Right ventricle myocardium superior (tissue), 1 donor: ENCODE data around the gene ROR1. TPM values are rescaled to one million over a fixed set of nuclear protein-coding genes. Genes with fewer than 3 reads are reported as not detected.

Experiments
- ATAC-seq: fragments of 200-7000 bp; cut with Tn5 transposase; one replicate; pipeline ENCODE4 v1.9.1; 2020; ENCODE audit warnings: mild to moderate bottlenecking; ENCODE audit not compliant: poor library complexity
- DNase-seq: peaks from one replicate; pipeline ENCODE4 v3.0.0-alpha.2; 2020
- intact Hi-C: fragments of 100-400 bp; cut with DNase I; formaldehyde crosslinking; loops from one replicate; pipeline ENCODE4 v1.11.2; 2022
- total RNA-seq: library from RNA; stranded (reverse); fragmentation: NEBNext Ultra II Directional; extraction: Animal tissue kit (Norgen Biotek cat#: 25700); gene quantifications from one replicate; pipeline ENCODE4 v1.2.1, GENCODE V29; 2021
- donor health status: DM: no; HTN: yes; CAD: no; lungs with severe emphysema.

The ROR1 gene
- total RNA-seq, 1 donor from 2014 or later = 8.6 TPM

GRCh38 chr1:64111787-64112186 lies 338.0 kb downstream of the ROR1 start:
- intact Hi-C loops = no loop called here

GRCh38 chr1:64112281-64112680 lies 338.5 kb downstream of the ROR1 start:
- DNase-seq (no peak), ATAC-seq (no peak)
- intact Hi-C loops = no loop called here

More at GRCh38 chr1:64111787-64112186, 338.0 kb downstream of the ROR1 start:
- ATAC-seq = no peak
- no peak for DNase-seq

- ATAC-seq (no peak), DNase-seq (no peak)
- intact Hi-C loops = no loop called here
Measured at GRCh38 chr1:64114012-64114525, 340.3 kb downstream of the ROR1 start.

GRCh38 chr1:64116537-64116936 lies 342.7 kb downstream of the ROR1 start:
- intact Hi-C loops = no loop called here
- DNase-seq = no peak
- ATAC-seq = no peak

- DNase-seq = no peak
- intact Hi-C loops = no loop called here
- no peak for ATAC-seq
Measured at GRCh38 chr1:64117492-64117891, 343.7 kb downstream of the ROR1 start.

- ATAC-seq = no peak
- intact Hi-C loops = no loop called here
- no peak for DNase-seq
Measured at GRCh38 chr1:64121766-64122385, 348.1 kb downstream of the ROR1 start.

GRCh38 chr1:64122588-64122987 lies 348.8 kb downstream of the ROR1 start:
- ATAC-seq = no peak
- DNase-seq = no peak
- intact Hi-C loops = no loop called here

- no peak for DNase-seq
- intact Hi-C loops = no loop called here
Measured at GRCh38 chr1:64124704-64125440, 351.1 kb downstream of the ROR1 start.

GRCh38 chr1:64126581-64126980 lies 352.8 kb downstream of the ROR1 start:
- ATAC-seq (peak; percentile 21), DNase-seq (no peak)
- intact Hi-C loops = no loop called here

More at GRCh38 chr1:64124704-64125440, 351.1 kb downstream of the ROR1 start:
- ATAC-seq = no peak

- intact Hi-C loops = no loop called here
- DNase-seq = no peak
- ATAC-seq = no peak
Measured at GRCh38 chr1:64127297-64127696, 353.5 kb downstream of the ROR1 start.

- no peak for DNase-seq
- intact Hi-C loops = loop anchor here (10.0 kb wide), 2 partner anchors 195 to 435 kb away; no protein-coding TSS in a partner anchor
- no peak for ATAC-seq
Measured at GRCh38 chr1:64129701-64130100, 355.9 kb downstream of the ROR1 start.

- intact Hi-C loops = loop anchor here (10.0 kb wide), 2 partner anchors 196 to 436 kb away; no protein-coding TSS in a partner anchor
- ATAC-seq = peak; percentile 72
- DNase-seq = no peak
Measured at GRCh38 chr1:64131155-64131554, 357.3 kb downstream of the ROR1 start.

- ATAC-seq = no peak
Measured at GRCh38 chr1:64133036-64133435, 359.2 kb downstream of the ROR1 start.

GRCh38 chr1:64135462-64136223 lies 361.8 kb downstream of the ROR1 start:
- ATAC-seq (no peak), DNase-seq (no peak)
- intact Hi-C loops = loop anchor here (10.0 kb wide), 2 partner anchors 201 to 441 kb away; no protein-coding TSS in a partner anchor

More at GRCh38 chr1:64133036-64133435, 359.2 kb downstream of the ROR1 start:
- intact Hi-C loops = loop anchor here (10.0 kb wide), 2 partner anchors 198 to 438 kb away; no protein-coding TSS in a partner anchor
- no peak for DNase-seq

GRCh38 chr1:64136296-64136695 lies 362.5 kb downstream of the ROR1 start:
- intact Hi-C loops = loop anchor here (10.0 kb wide), 2 partner anchors 201 to 441 kb away; no protein-coding TSS in a partner anchor
- ATAC-seq = no peak
- no peak for DNase-seq

- intact Hi-C loops = loop anchor here (10.0 kb wide), 2 partner anchors 202 to 442 kb away; no protein-coding TSS in a partner anchor
- DNase-seq = peak; percentile 79
- ATAC-seq = peak; percentile 93
Measured at GRCh38 chr1:64136752-64137411, 363.1 kb downstream of the ROR1 start.

GRCh38 chr1:64137412-64137803 lies 363.6 kb downstream of the ROR1 start:
- intact Hi-C loops = loop anchor here (10.0 kb wide), 2 partner anchors 203 to 443 kb away; no protein-coding TSS in a partner anchor
- no peak for DNase-seq
- no peak for ATAC-seq

GRCh38 chr1:64139877-64140276 lies 366.1 kb downstream of the ROR1 start:
- ATAC-seq = no peak
- intact Hi-C loops = loop anchor here (10.0 kb wide), 2 partner anchors 205 to 445 kb away; no protein-coding TSS in a partner anchor
- DNase-seq = no peak
